H7 (cell line): Measurements from ENCODE around the gene RASGRF1. TPM values are rescaled to one million over a fixed set of nuclear protein-coding genes. Genes with fewer than 3 reads are reported as not detected.
"Not testable (repeated sequence)": the region's sequence is repeated elsewhere in the genome, so short reads cannot be mapped to it uniquely, and the experiment has no call there.

Experiments
- DNase-seq: peaks from one replicate; pipeline ENCODE4 v3.0.0; 2012
- H3K27me3 ChIP-seq: 2 replicates; pipeline ENCODE4 v1.6.0; 2011; ENCODE audit warnings: mild to moderate bottlenecking, low read length; ENCODE audit not compliant: control insufficient read depth, insufficient read depth
- H3K36me3 ChIP-seq: replicated peaks from 2 replicates; pipeline ENCODE4 v1.5.1; 2011; ENCODE audit warnings: low read length; ENCODE audit not compliant: control insufficient read depth, insufficient read depth
- H3K4me3 ChIP-seq: 2 replicates; pipeline ENCODE4 v1.5.1; 2011; ENCODE audit warnings: low read depth, mild to moderate bottlenecking, control low read depth, low read length, moderate library complexity; ENCODE audit not compliant: insufficient read depth
- total RNA-seq: library from RNA; depleted of rRNA; stranded (reverse); fragments of >200 nt; shearing (Covaris generic); gene quantifications from 2 replicates; pipeline ENCODE4 v1.2.3, GENCODE V29; 2014

Gene RASGRF1
- total RNA-seq, 1 experiment from 2014 or later, result 0.14 TPM

DNA sequence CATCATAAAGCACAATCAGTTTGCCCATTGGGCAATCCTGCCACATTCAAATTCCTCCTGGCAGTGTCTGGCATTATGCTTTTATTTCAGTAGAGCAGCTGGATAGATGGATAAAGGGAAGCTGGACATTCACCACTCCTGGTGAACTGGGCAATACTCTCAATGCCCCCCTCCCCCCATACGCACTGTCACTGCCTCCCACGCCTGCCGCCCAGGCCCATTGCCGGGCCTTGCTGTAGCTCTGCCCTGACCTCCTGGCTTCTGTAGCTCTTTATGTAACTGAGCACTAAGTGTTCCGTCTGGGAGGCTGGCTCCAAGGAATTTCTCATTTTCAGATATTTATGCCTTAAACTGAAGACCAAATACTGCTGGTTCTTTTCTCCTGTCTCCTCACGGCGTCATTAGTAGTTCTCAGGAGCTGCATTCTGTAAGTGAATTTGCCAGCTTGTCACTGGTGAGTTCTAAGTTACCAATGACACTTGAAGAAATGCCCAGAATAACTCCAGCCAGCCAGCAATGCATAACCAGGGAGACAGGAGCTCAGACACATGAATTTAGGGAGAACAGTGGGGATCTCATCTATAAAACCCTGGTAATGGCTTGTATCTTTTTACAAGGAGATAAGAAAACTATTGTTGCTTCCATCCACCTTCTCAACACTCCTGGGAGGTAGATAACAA, 25.5 kb upstream of the RASGRF1 start:
- no peak overlapping the region for H3K4me3 ChIP-seq
- H3K27me3 ChIP-seq, result no peaks in the 10 kb centered on the region
- no peaks in the 10 kb centered on the region for H3K36me3 ChIP-seq
- DNase-seq, result no peak

DNA sequence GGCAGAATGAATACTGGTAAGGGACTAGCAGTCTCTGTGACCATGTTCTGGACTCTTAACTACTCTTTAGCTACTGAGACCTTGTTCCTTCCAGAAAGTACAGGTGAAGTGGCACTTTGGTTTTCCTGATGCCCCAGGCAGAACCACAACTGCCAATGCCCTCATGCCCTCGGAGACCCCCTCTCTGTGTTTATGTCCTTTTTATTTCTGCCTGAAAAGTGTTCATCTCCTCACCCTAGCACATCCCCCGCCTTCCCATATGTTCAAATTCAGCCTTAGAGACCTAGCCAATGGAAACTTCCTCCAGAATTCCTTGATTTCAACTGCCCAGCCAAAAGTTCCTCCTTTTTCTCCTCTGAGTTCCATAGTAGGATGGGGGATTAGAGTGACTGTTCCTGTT, 23.3 kb upstream of the RASGRF1 start:
- Histone ChIP-seq H3K36me3 (no peaks in the 10 kb centered on the region), H3K27me3 (no peaks in the 10 kb centered on the region), H3K4me3 (no peak overlapping the region)
- DNase-seq, result no peak

DNA sequence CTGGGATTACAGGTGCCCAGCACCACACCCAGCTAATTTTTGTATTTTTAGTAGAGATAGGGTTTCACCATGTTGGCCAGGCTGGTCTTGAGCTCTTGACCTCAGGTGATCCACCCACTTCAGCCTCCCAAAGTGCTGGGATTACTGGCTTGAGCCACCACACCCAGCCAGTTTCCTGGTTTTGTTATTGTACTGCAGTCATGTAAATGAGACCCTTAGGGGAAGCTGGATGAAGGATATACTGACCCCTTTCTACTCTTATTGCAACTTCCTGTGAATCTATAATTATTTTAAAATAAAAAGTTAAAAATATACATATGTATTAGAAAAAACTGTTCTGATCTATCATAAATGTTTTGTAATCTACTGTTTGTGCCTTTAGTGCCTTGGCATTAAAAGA, 20.8 kb upstream of the RASGRF1 start:
- not testable (repeated sequence) for H3K27me3 ChIP-seq, H3K36me3 ChIP-seq, DNase-seq, H3K4me3 ChIP-seq

DNA sequence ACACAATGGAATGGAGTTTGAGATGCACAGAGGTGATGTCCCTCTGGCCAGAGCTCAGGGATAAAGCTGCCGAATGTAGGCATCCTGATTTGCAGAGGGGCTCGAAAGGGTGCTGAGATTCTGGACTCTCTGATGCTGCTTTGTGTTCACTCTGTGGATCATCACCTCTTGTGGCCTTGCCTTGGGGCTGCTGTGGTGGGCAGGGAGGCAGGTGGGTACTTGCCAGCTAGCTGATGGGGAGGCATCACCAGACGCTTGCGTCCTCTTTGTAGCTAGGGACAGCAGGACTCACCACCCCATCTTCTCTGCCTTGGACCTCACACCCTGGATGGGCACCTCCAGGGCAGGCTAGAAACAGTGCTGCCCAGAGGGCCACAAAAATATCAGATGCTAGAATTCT, 14.6 kb upstream of the RASGRF1 start:
- no peak for DNase-seq

DNA sequence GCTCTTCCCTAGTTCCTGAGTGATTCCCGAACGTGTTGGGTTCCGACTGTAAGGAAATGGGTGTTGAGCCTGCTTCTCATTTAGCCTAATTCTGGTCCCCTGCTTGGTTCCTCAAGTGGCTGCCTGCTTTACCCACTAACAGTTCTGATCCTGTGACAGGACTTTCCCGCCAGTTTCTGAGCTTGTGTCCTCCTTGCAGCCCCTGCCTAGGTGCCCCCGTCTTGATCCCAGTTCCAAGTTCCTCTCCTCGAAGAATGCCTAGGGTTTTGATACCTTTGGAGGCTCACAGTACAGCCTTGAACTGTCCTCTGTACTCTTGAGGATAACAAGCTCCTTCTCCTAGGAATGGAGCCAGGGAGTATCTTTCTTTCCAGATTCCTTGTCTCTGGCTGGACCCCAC, 12.0 kb upstream of the RASGRF1 start:
- H3K36me3 ChIP-seq, result no peaks in the 10 kb centered on the region
- no peak for DNase-seq
- peaks cover 9% of the 10 kb centered on the region for H3K27me3 ChIP-seq
- H3K4me3 ChIP-seq, result no peak overlapping the region

More for the DNA sequence above, 14.6 kb upstream of the RASGRF1 start:
- Histone ChIP-seq H3K4me3 (no peak overlapping the region), H3K36me3 (no peaks in the 10 kb centered on the region), H3K27me3 (peaks cover 9% of the 10 kb centered on the region)

DNA sequence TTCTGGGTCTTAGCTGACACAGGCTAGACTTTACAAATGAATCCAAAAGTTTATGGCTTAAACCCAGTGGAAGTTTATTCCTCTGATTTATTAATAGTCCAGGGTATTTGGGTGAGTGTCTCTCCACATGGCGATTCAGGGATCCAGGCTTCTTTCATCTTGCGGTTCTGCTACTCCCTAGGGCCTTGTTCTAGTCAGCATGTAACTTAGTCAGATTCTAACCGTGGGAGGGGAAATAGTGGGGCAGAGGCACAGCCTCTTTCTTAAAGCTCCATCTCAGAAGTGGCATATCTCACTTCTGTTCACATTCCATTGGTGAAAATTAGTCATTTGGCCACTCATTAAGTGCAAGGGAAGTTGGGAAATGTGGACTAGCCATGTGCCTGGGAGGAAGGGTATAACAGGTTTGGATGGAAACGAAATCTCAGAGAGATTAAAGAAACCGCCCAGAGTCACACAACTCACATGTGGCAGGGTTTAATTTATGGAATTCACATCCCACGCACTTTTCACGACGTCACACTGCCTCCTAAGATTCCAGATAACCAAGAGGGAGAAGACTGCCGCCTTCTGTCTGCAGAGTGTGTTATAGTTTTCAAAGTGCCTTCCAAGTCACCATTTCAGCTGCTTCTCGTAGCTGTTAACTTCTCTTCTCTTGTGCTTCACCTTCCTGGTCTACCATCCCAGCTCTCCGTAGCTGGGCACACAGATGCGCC, 11.4 kb upstream of the RASGRF1 start:
- no peak for DNase-seq
- peaks cover 7% of the 10 kb centered on the region for H3K27me3 ChIP-seq
- H3K4me3 ChIP-seq, result no peak overlapping the region
- H3K36me3 ChIP-seq, result no peaks in the 10 kb centered on the region

DNA sequence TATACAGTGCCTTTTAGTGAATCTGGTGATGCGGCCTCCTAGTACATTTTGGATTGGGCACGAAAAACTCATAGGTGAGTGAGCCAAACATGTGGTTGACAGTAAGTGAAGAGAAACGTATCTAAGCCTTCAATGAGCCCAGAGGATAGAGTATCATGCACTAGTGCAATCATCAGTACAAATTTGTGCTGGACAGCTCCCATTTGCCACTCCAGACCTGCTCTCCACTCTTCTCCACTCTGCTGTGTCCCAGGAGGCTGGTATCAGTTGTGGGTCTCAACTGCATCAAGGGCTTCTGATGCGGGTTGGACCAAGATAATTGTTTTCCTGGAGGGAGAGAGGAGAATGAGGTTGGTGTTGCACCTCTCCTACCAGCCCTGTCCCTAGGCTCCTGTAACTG, 9.1 kb upstream of the RASGRF1 start:
- no peak for DNase-seq
- Histone ChIP-seq H3K4me3 (no peak overlapping the region), H3K27me3 (peaks cover 7% of the 10 kb centered on the region), H3K36me3 (no peaks in the 10 kb centered on the region)

DNA sequence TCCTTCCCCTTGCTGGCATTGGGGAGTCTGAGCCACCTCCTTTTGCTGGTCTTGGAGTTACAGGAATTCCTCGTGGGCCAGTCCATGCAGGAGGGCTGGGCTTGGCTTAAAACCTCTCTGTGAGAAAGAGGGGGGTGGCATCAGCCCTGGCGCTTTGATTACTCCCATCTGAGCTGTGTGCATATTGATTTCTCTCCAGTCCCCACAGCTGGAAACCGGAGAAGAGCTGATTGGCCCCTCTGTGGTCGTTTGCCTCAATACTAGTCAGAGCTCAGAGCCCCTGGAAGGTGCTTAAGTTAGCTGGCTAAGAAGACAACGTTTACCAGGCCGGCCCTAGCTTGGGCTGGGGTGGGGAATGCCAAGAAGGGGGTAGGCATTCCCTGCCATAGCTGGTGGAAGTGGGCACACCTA, 4.0 kb upstream of the RASGRF1 start:
- H3K36me3 ChIP-seq, result no peaks in the 10 kb centered on the region
- peaks cover 42% of the 10 kb centered on the region for H3K27me3 ChIP-seq
- no peak overlapping the region for H3K4me3 ChIP-seq
- no peak for DNase-seq

DNA sequence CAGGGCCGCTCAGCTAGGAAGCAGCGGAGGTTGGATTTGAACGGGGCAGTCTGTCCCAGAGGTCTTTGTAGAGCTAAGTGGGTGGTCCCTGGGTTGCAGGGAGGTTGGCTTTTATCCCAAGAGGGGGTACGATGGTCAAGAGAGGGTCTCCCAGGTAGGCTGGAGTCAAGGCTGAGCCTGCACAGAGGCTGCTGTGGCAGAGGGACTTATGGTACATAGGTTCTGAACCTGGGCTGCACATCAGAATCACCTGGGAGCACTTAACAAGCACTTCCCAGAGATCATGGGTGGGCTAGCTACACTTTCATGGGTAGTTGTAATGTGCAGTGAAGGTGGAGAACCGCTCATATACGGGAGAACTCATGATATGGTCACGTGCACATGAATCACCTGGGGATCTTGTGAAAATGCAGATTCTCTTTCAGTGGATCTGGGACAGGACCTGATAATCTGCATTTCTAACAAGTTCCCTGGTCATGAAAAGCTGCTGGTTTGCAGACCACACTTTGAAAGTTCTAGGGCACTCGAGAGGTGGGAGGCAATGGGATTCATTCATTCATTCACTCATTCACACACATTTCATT, 2.9 kb upstream of the RASGRF1 start:
- H3K27me3 ChIP-seq, result peaks cover 54% of the 10 kb centered on the region
- no peaks in the 10 kb centered on the region for H3K36me3 ChIP-seq
- H3K4me3 ChIP-seq, result no peak overlapping the region
- peak; percentile 12 for DNase-seq

DNA sequence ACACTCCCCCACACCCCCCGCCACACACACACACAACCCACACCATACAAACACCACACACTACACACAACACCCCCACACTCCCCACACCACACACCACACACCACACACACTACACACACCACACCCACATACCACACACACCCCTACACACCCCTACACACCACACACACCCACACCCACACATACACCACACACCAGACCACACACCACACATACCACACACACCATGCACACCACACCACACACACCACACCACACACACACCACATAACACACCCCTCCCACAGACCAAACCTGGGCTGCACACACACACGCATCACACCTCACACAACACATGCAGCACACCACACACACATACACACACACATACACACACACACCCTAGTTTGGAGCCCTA, 1.8 kb upstream of the RASGRF1 start:
- Histone ChIP-seq H3K4me3 (no peak overlapping the region), H3K36me3 (no peaks in the 10 kb centered on the region), H3K27me3 (peaks cover 65% of the 10 kb centered on the region)
- DNase-seq, result no peak

DNA sequence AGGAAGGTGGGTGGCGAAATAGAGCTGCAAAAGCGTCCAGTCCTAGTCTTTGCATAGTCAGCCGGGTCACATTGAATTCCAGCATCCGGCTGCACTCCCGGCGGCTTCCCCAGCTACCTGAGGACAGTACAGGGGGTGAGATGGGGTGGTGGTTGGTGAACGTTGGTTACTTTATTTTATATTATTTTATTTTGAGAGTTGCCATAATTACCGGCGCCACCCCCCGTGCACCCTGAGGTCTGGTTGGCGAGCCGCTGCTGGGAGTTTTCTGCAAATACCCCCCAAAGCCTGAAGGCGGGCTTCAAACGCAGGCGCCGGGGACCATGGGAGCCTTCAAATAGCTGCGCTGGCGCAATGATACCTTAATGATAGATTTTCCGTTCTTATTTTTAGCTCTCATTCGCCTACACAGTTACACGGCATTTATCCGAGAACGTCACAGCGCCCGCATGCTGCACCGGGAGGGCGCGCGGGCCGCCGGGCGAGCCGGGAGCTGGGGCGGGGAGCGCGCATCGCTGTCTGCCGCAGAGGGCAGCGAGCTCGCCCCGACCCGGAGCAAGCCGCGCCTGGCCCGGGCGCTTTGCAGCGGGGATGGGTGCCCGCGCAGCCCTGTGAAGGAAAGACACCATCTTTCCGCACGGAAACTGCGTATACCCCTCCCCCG, 756 bp upstream of the RASGRF1 start:
- Histone ChIP-seq H3K36me3 (no peaks in the 10 kb centered on the region), H3K27me3 (peaks cover 75% of the 10 kb centered on the region), H3K4me3 (peak overlapping the region; percentile 55)
- DNase-seq, result peak; percentile 83

DNA sequence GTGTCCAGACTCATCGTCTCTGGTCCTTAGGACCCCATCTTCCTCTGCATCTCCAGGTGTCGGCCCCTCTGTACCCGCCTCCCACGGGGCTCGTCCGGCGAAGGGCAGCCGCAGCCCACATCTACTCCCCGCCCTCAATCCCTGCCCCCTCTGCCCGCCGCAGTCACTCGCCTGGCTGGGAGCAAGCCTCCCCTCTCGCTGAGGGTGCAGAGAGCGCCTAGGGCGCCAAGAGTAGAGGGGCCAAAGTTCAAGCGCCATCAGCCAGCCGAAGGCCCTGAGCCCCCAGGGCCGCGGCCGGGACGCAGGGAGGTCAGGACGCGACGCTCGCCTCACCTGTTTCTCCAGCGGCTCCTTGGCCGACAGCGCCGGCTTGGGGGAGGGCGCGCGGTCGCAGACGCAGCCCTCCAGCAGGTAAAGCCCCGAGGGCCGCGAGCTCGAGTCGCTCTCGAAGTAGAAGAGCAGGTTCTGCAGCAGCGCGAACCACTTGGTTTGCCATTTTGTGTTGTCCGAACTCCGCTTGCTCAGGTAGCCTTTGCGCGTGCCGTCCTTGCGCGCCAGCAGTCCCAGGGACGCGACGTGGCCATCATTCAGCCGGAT, 592 bp downstream of the RASGRF1 start:
- H3K27me3 ChIP-seq, result peaks cover 86% of the 10 kb centered on the region
- peak; percentile 81 for DNase-seq
- H3K4me3 ChIP-seq, result peak overlapping the region; percentile 55
- H3K36me3 ChIP-seq, result no peaks in the 10 kb centered on the region

DNA sequence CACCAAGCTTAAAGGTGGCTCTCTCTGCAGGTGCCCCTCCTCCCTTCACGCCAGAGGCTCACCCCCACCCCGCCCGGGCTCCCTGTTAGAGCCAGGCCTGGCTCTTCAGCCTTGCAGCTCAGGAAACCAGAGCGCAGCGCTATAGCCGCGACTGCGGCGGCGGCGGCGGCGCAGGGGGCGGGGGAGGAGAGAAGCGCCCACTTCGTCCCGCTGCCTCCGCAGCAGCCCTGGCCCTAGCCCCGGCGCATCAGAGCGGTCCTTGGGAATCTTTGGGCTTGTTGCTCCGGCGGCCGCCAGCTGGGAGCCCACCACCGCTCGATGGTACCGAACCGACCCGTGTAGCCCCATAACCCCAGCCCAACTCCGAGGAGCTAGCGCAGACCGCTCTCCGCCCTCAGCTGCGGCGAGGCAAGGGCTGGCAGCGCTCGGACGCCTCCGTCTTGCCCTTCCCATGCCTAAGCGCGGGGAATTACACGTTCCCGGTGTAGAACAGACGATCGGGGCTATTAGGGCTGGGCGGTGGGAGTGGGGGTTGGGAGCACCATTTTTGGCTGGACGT, 1.2 kb downstream of the RASGRF1 start:
- H3K27me3 ChIP-seq, result peaks cover 92% of the 10 kb centered on the region
- H3K4me3 ChIP-seq, result peak overlapping the region; percentile 55
- H3K36me3 ChIP-seq, result no peaks in the 10 kb centered on the region
- peak; percentile 91 for DNase-seq

DNA sequence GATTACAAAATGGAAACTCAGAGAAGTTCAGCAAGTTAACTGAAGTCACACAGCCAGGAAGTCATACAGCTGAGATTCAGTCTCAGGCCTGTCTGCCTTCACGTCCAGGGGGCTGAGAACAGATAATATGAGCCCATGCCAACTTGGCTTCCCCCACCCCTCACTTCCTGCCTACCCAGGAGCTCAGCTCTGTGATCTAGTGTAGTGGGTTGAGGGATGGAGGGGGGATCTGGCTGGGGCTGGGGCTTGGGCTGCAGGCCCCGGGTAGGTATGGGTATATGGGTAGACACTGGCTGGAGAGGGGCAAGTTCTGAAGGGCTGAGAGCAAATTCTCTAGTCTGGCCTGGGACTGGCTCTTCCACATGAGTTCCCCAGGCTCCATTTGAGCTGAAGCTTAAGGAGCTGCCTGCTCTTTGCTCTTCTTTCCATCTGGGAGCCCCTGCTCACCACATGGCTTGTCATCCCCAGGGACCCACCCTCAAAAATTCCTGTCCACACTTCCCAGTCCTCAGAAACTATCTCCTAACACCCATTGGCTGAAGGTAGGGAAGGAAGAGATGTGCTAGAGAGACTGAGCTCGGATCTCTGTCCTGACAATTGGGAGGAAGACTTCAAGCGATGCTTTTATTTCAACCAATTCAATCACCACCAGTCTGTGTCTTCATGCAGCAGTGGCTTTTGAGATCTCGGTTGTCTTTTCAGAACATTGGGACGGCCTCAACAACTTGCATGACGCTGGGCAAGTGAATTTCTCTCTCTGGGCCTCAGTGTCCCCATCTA, 2.0 kb downstream of the RASGRF1 start:
- peaks cover 91% of the 10 kb centered on the region for H3K27me3 ChIP-seq
- DNase-seq, result peak; percentile 19
- H3K36me3 ChIP-seq, result no peaks in the 10 kb centered on the region
- no peak overlapping the region for H3K4me3 ChIP-seq
